H1 (cell line): ENCODE data around the gene DTX4. TPM values are rescaled to one million over a fixed set of nuclear protein-coding genes. Genes with fewer than 3 reads are reported as not detected.

Experiments
- CTCF ChIA-PET: fragments of 300-600 bp; sonication (Branson Sonifier 250); formaldehyde crosslinking; loops from one replicate; lab custom pipeline; 2021; ENCODE audit not compliant: partially characterized antibody; lab: Charles Lee
- POLR2A ChIA-PET: fragments of 300-600 bp; sonication (Branson Sonifier 250); formaldehyde crosslinking; loops from one replicate; lab custom pipeline; 2021; ENCODE audit warnings: inconsistent platforms; ENCODE audit not compliant: partially characterized antibody; lab: Charles Lee
- DNase-seq, 2 experiments: peaks; one replicate each; pipeline versions ENCODE4 v3.0.0 to v3.0.0-alpha.2; 2010 to 2022; ENCODE audit warnings: low spot score in 2 of 2, low read depth in 1 of 2, mixed read lengths in 1 of 2
- FAIRE-seq: peaks from 2 replicates; lab custom pipeline; 2011; peaks lifted over from hg19 to GRCh38; lab: Jason Lieb, UNC
- H2AFZ ChIP-seq: 2 replicates; pipeline ENCODE4 v1.8.1; 2012; ENCODE audit warnings: low read length, inconsistent platforms
- H2AK5ac ChIP-seq: 2 replicates; pipeline ENCODE4 v1.6.1; 2013; ENCODE audit warnings: low read depth, low read length
- H2BK120ac ChIP-seq: replicated peaks from 2 replicates; pipeline ENCODE3; 2013; ENCODE audit warnings: low read depth, low read length, inconsistent platforms
- H2BK12ac ChIP-seq: 2 replicates; pipeline ENCODE4 v1.6.1; 2013; ENCODE audit warnings: low read depth, low read length
- H2BK15ac ChIP-seq: 2 replicates; pipeline ENCODE4 v1.6.1; 2013; ENCODE audit warnings: low read length
- H2BK20ac ChIP-seq: 2 replicates; pipeline ENCODE4 v1.6.1; 2013; ENCODE audit warnings: low read length
- H2BK5ac ChIP-seq: 2 replicates; pipeline ENCODE4 v1.6.1; 2013; ENCODE audit warnings: low read depth, low read length
- H3K14ac ChIP-seq: 2 replicates; pipeline ENCODE4 v1.6.1; 2013; ENCODE audit warnings: inconsistent platforms; ENCODE audit not compliant: insufficient read length
- H3K18ac ChIP-seq: 2 replicates; pipeline ENCODE4 v1.6.1; 2013; ENCODE audit warnings: low read length; ENCODE audit errors: extremely low read depth
- H3K23ac ChIP-seq: 2 replicates; pipeline ENCODE4 v1.6.1; 2013; ENCODE audit warnings: inconsistent platforms; ENCODE audit not compliant: insufficient read length
- H3K23me2 ChIP-seq: 2 replicates; pipeline ENCODE4 v1.6.1; 2013; ENCODE audit warnings: low read depth, low read length
- H3K27ac ChIP-seq: 2 replicates; pipeline ENCODE4 v1.6.1; 2011; ENCODE audit warnings: low read depth, low read length, inconsistent platforms
- H3K27me3 ChIP-seq, 4 experiments: replicated peaks in 1 of 4; 1 replicate in 1 of 4; 2 replicates in 3 of 4; pipeline versions ENCODE4 v1.6.1 to v1.8.1; 2011 to 2013; ENCODE audit warnings: low read length in 3 of 4, mild to moderate bottlenecking in 3 of 4, inconsistent platforms in 2 of 4, mixed read lengths in 2 of 4, moderate library complexity in 1 of 4; ENCODE audit not compliant: control insufficient read depth in 3 of 4, insufficient read depth in 3 of 4; ENCODE audit errors: extremely low read depth in 1 of 4
- H3K36me3 ChIP-seq, 4 experiments: 2 replicates each; pipeline versions ENCODE4 v1.6.1 to v1.8.1; 2011 to 2013; ENCODE audit warnings: mild to moderate bottlenecking in 4 of 4, low read length in 3 of 4, moderate library complexity in 2 of 4, control low read depth in 1 of 4, inconsistent platforms in 1 of 4; ENCODE audit not compliant: insufficient read depth in 4 of 4, control insufficient read depth in 2 of 4
- H3K4ac ChIP-seq: replicated peaks from 2 replicates; pipeline ENCODE3; 2013; ENCODE audit warnings: low read length, low read depth, mixed read lengths, inconsistent platforms; ENCODE audit not compliant: insufficient read length
- H3K4me1 ChIP-seq, 4 experiments: replicated peaks in 1 of 4; 1 replicate in 1 of 4; 2 replicates in 3 of 4; pipeline versions ENCODE4 v1.6.1 to v1.8.1; 2011 to 2013; ENCODE audit warnings: low read length in 3 of 4, inconsistent platforms in 2 of 4, mixed read lengths in 1 of 4; ENCODE audit not compliant: insufficient read depth in 4 of 4, control insufficient read depth in 3 of 4
- H3K4me2 ChIP-seq, 2 experiments: 2 replicates each; pipeline versions ENCODE4 v1.6.1 to v1.8.1; 2011 to 2013; ENCODE audit warnings: low read depth in 2 of 2, low read length in 2 of 2, control low read depth in 1 of 2, inconsistent platforms in 1 of 2, mild to moderate bottlenecking in 1 of 2; ENCODE audit not compliant: insufficient read depth in 1 of 2
- H3K4me3 ChIP-seq, 4 experiments: fragments of 200-600, 300-600 bp in 1 of 4; sonication (generic), shearing (Covaris generic), sonication (Bioruptor Twin) in 1 of 4; 2 replicates each; pipeline versions ENCODE4 v1.5.1 to v1.8.1; 2011 to 2016; ENCODE audit warnings: low read length in 4 of 4, low read depth in 3 of 4, control low read depth in 2 of 4, inconsistent platforms in 2 of 4, mild to moderate bottlenecking in 2 of 4, mixed read lengths in 1 of 4, moderate library complexity in 1 of 4; ENCODE audit not compliant: insufficient read depth in 2 of 4; ENCODE audit errors: extremely low read depth in 1 of 4
- H3K56ac ChIP-seq: replicated peaks from 2 replicates; pipeline ENCODE3; 2013; ENCODE audit warnings: low read depth, mild to moderate bottlenecking, mixed read lengths, low read length, inconsistent platforms; ENCODE audit not compliant: insufficient read length
- H3K79me1 ChIP-seq: 2 replicates; pipeline ENCODE4 v1.6.1; 2013; ENCODE audit warnings: low read depth, low read length, control low read depth
- H3K79me2 ChIP-seq, 2 experiments: 2 replicates each; pipeline versions ENCODE4 v1.6.1 to v1.8.1; 2012 to 2013; ENCODE audit warnings: low read length in 2 of 2, mild to moderate bottlenecking in 2 of 2, inconsistent platforms in 1 of 2; ENCODE audit not compliant: insufficient read depth in 2 of 2, control insufficient read depth in 1 of 2
- H3K9ac ChIP-seq, 4 experiments: replicated peaks in 1 of 4; 1 replicate in 1 of 4; 2 replicates in 3 of 4; pipeline versions ENCODE4 v1.6.1 to v1.8.1; 2011 to 2013; ENCODE audit warnings: low read depth in 3 of 4, low read length in 3 of 4, control low read depth in 2 of 4, mild to moderate bottlenecking in 2 of 4, moderate library complexity in 2 of 4, inconsistent platforms in 1 of 4; ENCODE audit errors: extremely low read depth in 1 of 4
- H3K9me3 ChIP-seq, 2 experiments: 2 replicates each; pipeline versions ENCODE4 v1.6.1 to v1.8.1; 2012 to 2013; ENCODE audit warnings: mild to moderate bottlenecking in 2 of 2, moderate library complexity in 2 of 2, control low read depth in 1 of 2, inconsistent platforms in 1 of 2, low read depth in 1 of 2, low read length in 1 of 2, mixed read lengths in 1 of 2; ENCODE audit not compliant: insufficient read depth in 2 of 2
- H4K20me1 ChIP-seq, 2 experiments: replicated peaks in 1 of 2; 2 replicates each; pipeline versions ENCODE3 to v1.8.1; 2011 to 2013; ENCODE audit warnings: inconsistent platforms in 2 of 2, low read length in 2 of 2, mild to moderate bottlenecking in 1 of 2; ENCODE audit not compliant: insufficient read depth in 2 of 2, control insufficient read depth in 1 of 2
- H4K5ac ChIP-seq: 2 replicates; pipeline ENCODE4 v1.6.1; 2013; ENCODE audit warnings: low read length, low read depth, mixed read lengths, inconsistent platforms; ENCODE audit not compliant: insufficient read length
- H4K8ac ChIP-seq: 2 replicates; pipeline ENCODE4 v1.8.0; 2013; ENCODE audit warnings: mild to moderate bottlenecking, moderate library complexity, low read length, inconsistent platforms; ENCODE audit not compliant: insufficient read depth; ENCODE audit errors: extremely low read depth
- H4K91ac ChIP-seq: replicated peaks from 2 replicates; pipeline ENCODE3; 2013; ENCODE audit warnings: low read length, mixed read lengths, inconsistent platforms; ENCODE audit not compliant: insufficient read length
- ASH2L ChIP-seq: fragments of 200-600, 300-600 bp; sonication (generic); IDR thresholded peaks from one replicate; pipeline ENCODE4 v1.7.1; 2017; ENCODE audit warnings: low read length
- BACH1 ChIP-seq: IDR thresholded peaks from 2 replicates; pipeline ENCODE4 v1.6.1; 2012; ENCODE audit warnings: low read length, improper control_type of control experiment
- CHD1 ChIP-seq: IDR thresholded peaks from 2 replicates; pipeline ENCODE4 v1.6.1; 2012; ENCODE audit warnings: low read depth, low read length, improper control_type of control experiment
- CTBP2 ChIP-seq: IDR thresholded peaks from 2 replicates; pipeline ENCODE4 v1.7.0; 2011; ENCODE audit warnings: borderline replicate concordance, mild to moderate bottlenecking, moderate library complexity, mixed read lengths, low read length; ENCODE audit not compliant: insufficient read depth, insufficient read length
- E2F6 ChIP-seq: IDR thresholded peaks from 2 replicates; pipeline ENCODE4 v1.6.1; 2012; ENCODE audit warnings: inconsistent platforms
- MAFK ChIP-seq: IDR thresholded peaks from 2 replicates; pipeline ENCODE4 v1.6.1; 2012; ENCODE audit warnings: low read depth, mild to moderate bottlenecking, improper control_type of control experiment, low read length
- RAD21 ChIP-seq, 2 experiments: IDR thresholded peaks in 1 of 2; conservative IDR thresholded peaks in 1 of 2; 2 replicates each; pipeline ENCODE4 v1.6.1; 2011; ENCODE audit warnings: low read depth in 2 of 2, low read length in 2 of 2, improper control_type of control experiment in 1 of 2, inconsistent platforms in 1 of 2, mild to moderate bottlenecking in 1 of 2, moderate library complexity in 1 of 2
- SIN3A ChIP-seq, 2 experiments: IDR thresholded peaks in 1 of 2; conservative IDR thresholded peaks in 1 of 2; 2 replicates each; pipeline ENCODE4 v1.6.1; 2011 to 2012; ENCODE audit warnings: low read length in 2 of 2, improper control_type of control experiment in 1 of 2, low read depth in 1 of 2, mild to moderate bottlenecking in 1 of 2
- SP1 ChIP-seq: IDR thresholded peaks from 2 replicates; pipeline ENCODE4 v1.6.1; 2011; ENCODE audit warnings: low read depth, low read length
- SUZ12 ChIP-seq: fragments of 200-600 bp; sonication (generic); IDR thresholded peaks from 2 replicates; pipeline ENCODE4 v1.6.1; 2012; ENCODE audit warnings: mild to moderate bottlenecking, inconsistent platforms, low read length, moderate library complexity, mixed read lengths
- TEAD4 ChIP-seq: IDR thresholded peaks from 2 replicates; pipeline ENCODE4 v1.6.1; 2012; ENCODE audit warnings: low read depth, low read length, inconsistent platforms, mixed read lengths
- WGBS, 2 experiments: shearing (Covaris generic) in 1 of 2; methylation state at CpG; one replicate each; pipeline versions ENCODE4 v1.1.6 to v1.1.7; 2013 to 2015; ENCODE audit warnings: low lambda C conversion rate in 2 of 2, mixed read lengths in 2 of 2, inconsistent platforms in 1 of 2, low coverage in 1 of 2, missing lambda C conversion rate in 1 of 2; ENCODE audit not compliant: insufficient replicate concordance in 2 of 2, insufficient coverage in 1 of 2, insufficient read length in 1 of 2; ENCODE audit errors: extremely low coverage in 1 of 2, missing lambda C conversion rate in 1 of 2; 5-methylcytosine and 5-hydroxymethylcytosine counted together
- polyA plus RNA-seq, 7 experiments: library from polyadenylated mRNA; depleted of rRNA in 3 of 7; stranded (reverse) in 5 of 7; unstranded in 2 of 7; fragments of >200 nt in 5 of 7; fragments of 200-250 nt in 2 of 7; gene quantifications; 1 replicate in 5 of 7; 2 replicates in 1 of 7; 4 replicates in 1 of 7; pipeline versions ENCODE4 v1.2.1 to v1.2.3, GENCODE V29; 2011 to 2013; ENCODE audit warnings: missing spikeins in 2 of 7, mixed read lengths in 2 of 7
- total RNA-seq: library from RNA; stranded (reverse); fragmentation: NEBNext Ultra II Directional; extraction: Animal tissue kit (Norgen Biotek cat#: 25700); gene quantifications from 2 replicates; pipeline ENCODE4 v1.2.1, GENCODE V29; 2021

The DTX4 gene
- total and polyA plus RNA-seq, 2 of the 8 experiments (the other 6 are each of a cell fraction or from before 2014, with no cell fraction given): 5.1 to 18.8 TPM

- Histone ChIP-seq H3K9ac (no peak overlapping the region), H3K27ac (no peak overlapping the region), H3K56ac (no peak overlapping the region), H3K4me1 (peaks cover 0 to 2% (median 0%) of the 10 kb centered on the region in 4 experiments; a peak in 2 of 7 replicates), H4K8ac (no peak overlapping the region), H3K23ac (no peak overlapping the region), H2AFZ (no peak overlapping the region), H2BK120ac (no peak overlapping the region), H2BK5ac (no peak overlapping the region), H3K79me2 (no peaks in the 10 kb centered on the region), H3K18ac (no peak overlapping the region), H2BK15ac (no peak overlapping the region), H3K4me2 (no peak overlapping the region), H3K4me3 (no peak overlapping the region), H3K27me3 (no peaks in the 10 kb centered on the region), H3K79me1 (no peaks in the 10 kb centered on the region), H4K5ac (no peak overlapping the region), H2BK20ac (no peak overlapping the region), H3K4ac (no peak overlapping the region), H3K36me3 (peaks cover 2 to 17% (median 8%) of the 10 kb centered on the region in 4 experiments; a peak in 5 of 8 replicates), H3K14ac (no peak overlapping the region), H3K23me2 (no peaks in the 10 kb centered on the region), H2BK12ac (no peak overlapping the region), H3K9me3 (no peaks in the 10 kb centered on the region), H4K20me1 (no peaks in the 10 kb centered on the region), H2AK5ac (no peak overlapping the region), H4K91ac (no peak overlapping the region)
- ChIA-PET CTCF (interaction anchor here (0.7 to 8.2 kb wide), 16 partner anchors 10 to 357 kb away, joined by 3 to 141 read pairs (median 7); partner anchors contain the start of genes DTX4, OR5A1 and OR5A2), POLR2A (interaction anchor here (1.2 kb wide), 1 partner anchor 20 kb away, joined by 3 read pairs; no protein-coding TSS in a partner anchor)
- no peak for FAIRE-seq
- no peak for DNase-seq
- 93% methylated on average over 7 of the region's 7 CpGs; no CpG with 5 or more reads in 1 of the 2 experiments for WGBS, 2 experiments
- TF ChIP-seq CHD1 (no peak), TEAD4 (no peak), MAFK (no peak), BACH1 (no peak), ASH2L (no peak), SP1 (no peak), SUZ12 (no peak), E2F6 (no peak), RAD21 (IDR thresholded peaks at IDR 0.05 in 1 of 2, conservative IDR thresholded peaks at IDR 0.05 in 1 of 2; ENCODE audit: low read depth in 2 of 2, low read length in 2 of 2) (no peak), SIN3A (conservative IDR thresholded peaks at IDR 0.05 in 1 of 2, IDR thresholded peaks at IDR 0.05 in 1 of 2; ENCODE audit: low read depth in 1 of 2, low read length in 2 of 2) (no peak), CTBP2 (no peak)
Measured at GRCh38 chr11:59205648-59206047, 33.7 kb downstream of the DTX4 start.
